ENCODE results near the gene MVB12B. TPM values are rescaled to one million over a fixed set of nuclear protein-coding genes. Genes with fewer than 3 reads are reported as not detected.

MVB12B gene
- total RNA-seq, 1 experiment from 2014 or later = 5.7 TPM

GRCh38 chr9:126480813-126481212, 154.2 kb downstream of the MVB12B start:
- TF ChIP-seq ERG (CRISPR knock-in tag; IDR thresholded peaks at IDR 0.05) = no peak
- no peak for TF ChIP-seq IRF1 (CRISPR knock-in tag; IDR thresholded peaks at IDR 0.05)
- no peak for TF ChIP-seq PRRX2 (CRISPR knock-in tag; IDR thresholded peaks at IDR 0.05)
- TF ChIP-seq FOXK1 (CRISPR knock-in tag; IDR thresholded peaks at IDR 0.05) = no peak
- TF ChIP-seq SP1 (CRISPR knock-in tag; conservative IDR thresholded peaks at IDR 0.05) = no peak
- TF ChIP-seq USF2 (CRISPR knock-in tag; IDR thresholded peaks at IDR 0.05) = no peak
- TF ChIP-seq TEAD1 (CRISPR knock-in tag; IDR thresholded peaks at IDR 0.05) = no peak
- TF ChIP-seq FOXP4 (CRISPR knock-in tag; IDR thresholded peaks at IDR 0.05) = no peak
- no peak for TF ChIP-seq STAT6 (CRISPR knock-in tag; conservative IDR thresholded peaks at IDR 0.05; ENCODE audit: low read depth)
- no peak for TF ChIP-seq ZNF121 (CRISPR knock-in tag; IDR thresholded peaks at IDR 0.05)
- ATAC-seq = no peak
- H3K4me1 Mint-ChIP-seq = peaks cover 2% of the 10 kb centered on the region; the same call in 1 of the 2 replicates
- H3K4me3 Mint-ChIP-seq = no peak overlapping the region
- no peaks in the 10 kb centered on the region for H3K27me3 Mint-ChIP-seq (ENCODE audit: low read depth)
- H3K9me3 Mint-ChIP-seq = peaks cover 6% of the 10 kb centered on the region
- no peak for DNase-seq (ENCODE audit: low spot score)
- H3K27ac Mint-ChIP-seq = no peak overlapping the region
- ChIA-PET POLR2A (no interaction called here), CTCF (interaction anchor here (2.5 to 4.1 kb wide), 3 partner anchors 9 to 83 kb away, joined by 23 to 58 read pairs (median 41); no protein-coding TSS in a partner anchor)
- peaks cover 5% of the 10 kb centered on the region; the same call in 1 of the 2 replicates for H3K36me3 Mint-ChIP-seq

GRCh38 chr9:126481862-126482261, 155.2 kb downstream of the MVB12B start:
- no peak overlapping the region for H3K27ac Mint-ChIP-seq
- peaks cover 4% of the 10 kb centered on the region; the same call in 1 of the 2 replicates for H3K36me3 Mint-ChIP-seq
- DNase-seq (ENCODE audit: low spot score) (no peak), ATAC-seq (no peak)
- no peak for TF ChIP-seq E2F5 (CRISPR knock-in tag; IDR thresholded peaks at IDR 0.05)
- no peak for TF ChIP-seq ZNF219 (CRISPR knock-in tag; IDR thresholded peaks at IDR 0.05; ENCODE audit: borderline replicate concordance)
- TF ChIP-seq ELF4 (CRISPR knock-in tag; IDR thresholded peaks at IDR 0.05; ENCODE audit: low read depth) = no peak
- TF ChIP-seq TEAD1 (CRISPR knock-in tag; IDR thresholded peaks at IDR 0.05) = no peak
- TF ChIP-seq NR1H2 (CRISPR knock-in tag; IDR thresholded peaks at IDR 0.05) = no peak
- no peak for TF ChIP-seq KAT7 (CRISPR knock-in tag; IDR thresholded peaks at IDR 0.05; ENCODE audit: borderline replicate concordance)
- no peak for TF ChIP-seq RELA (CRISPR knock-in tag; IDR thresholded peaks at IDR 0.05; ENCODE audit: borderline replicate concordance)
- TF ChIP-seq FOXP1 (CRISPR knock-in tag; IDR thresholded peaks at IDR 0.05; ENCODE audit: borderline replicate concordance) = no peak
- no peak for TF ChIP-seq ZNF425 (CRISPR knock-in tag; conservative IDR thresholded peaks at IDR 0.05)
- TF ChIP-seq OVOL2 (CRISPR knock-in tag; IDR thresholded peaks at IDR 0.05; ENCODE audit: borderline replicate concordance) = no peak
- no peak for TF ChIP-seq ZBTB43 (CRISPR knock-in tag; IDR thresholded peaks at IDR 0.05)
- no peak for TF ChIP-seq ATF3 (CRISPR knock-in tag; conservative IDR thresholded peaks at IDR 0.05)
- CTCF ChIA-PET = interaction anchor here (0.6 to 4.1 kb wide), 35 partner anchors 8 to 1074 kb away, joined by 3 to 58 read pairs (median 5); no protein-coding TSS in a partner anchor
- H3K4me1 Mint-ChIP-seq = no peaks in the 10 kb centered on the region; the same call in 1 of the 2 replicates
- H3K9me3 Mint-ChIP-seq = peaks cover 6% of the 10 kb centered on the region
- H3K27me3 Mint-ChIP-seq (ENCODE audit: low read depth) = no peaks in the 10 kb centered on the region
- no peak overlapping the region for H3K4me3 Mint-ChIP-seq
- POLR2A ChIA-PET = interaction anchor here (1.0 to 1.5 kb wide), 2 partner anchors 30 to 355 kb away, joined by 3 read pairs; no protein-coding TSS in a partner anchor

Data from WTC11 (cell line).